K562 (cell line): ENCODE measurements around the gene SPTBN4. TPM values are rescaled to one million over a fixed set of nuclear protein-coding genes. Genes with fewer than 3 reads are reported as not detected.

Source experiments
- ARHGAP35 ChIP-seq: fragments of 450-650 bp; IDR thresholded peaks from 2 replicates; pipeline ENCODE4 v1.6.1; 2018; ENCODE audit not compliant: partially characterized antibody
- ARID4B ChIP-seq: sonication (generic); formaldehyde crosslinking; IDR thresholded peaks from 2 replicates; pipeline ENCODE4 v1.8.0; 2022; ENCODE audit warnings: mild to moderate bottlenecking, missing genetic modification reagents
- BCOR ChIP-seq: fragments of 450-650 bp; IDR thresholded peaks from 2 replicates; pipeline ENCODE4 v1.6.1; 2016
- CBX5 ChIP-seq: IDR thresholded peaks from 2 replicates; pipeline ENCODE4 v1.6.1; 2014; ENCODE audit warnings: low read depth, borderline replicate concordance
- EWSR1 ChIP-seq: fragments of 450-650 bp; IDR thresholded peaks from 2 replicates; pipeline ENCODE4 v1.6.1; 2018; ENCODE audit warnings: borderline replicate concordance, mild to moderate bottlenecking, low read depth, moderate library complexity; ENCODE audit not compliant: partially characterized antibody
- FOS ChIP-seq: IDR thresholded peaks from 3 replicates; pipeline ENCODE4 v1.6.1; 2011; ENCODE audit not compliant: insufficient read length; ENCODE audit errors: extremely low read depth
- HMGN3 ChIP-seq: IDR thresholded peaks from 2 replicates; pipeline ENCODE4 v1.6.1; 2011; ENCODE audit warnings: borderline replicate concordance, low read depth, mild to moderate bottlenecking, mixed read lengths, low read length; ENCODE audit not compliant: insufficient read length; ENCODE audit errors: extremely low read depth
- HNRNPLL ChIP-seq: fragments of 200-400 bp; formaldehyde crosslinking; IDR thresholded peaks from 2 replicates; pipeline ENCODE4 v1.6.1; 2017; ENCODE audit warnings: low read length, low read depth, mild to moderate bottlenecking; ENCODE audit not compliant: poor library complexity, severe bottlenecking
- KDM1A ChIP-seq, 2 experiments: fragments of 450-650 bp; IDR thresholded peaks; 2 replicates each; pipeline ENCODE4 v1.6.1; 2016; ENCODE audit warnings: mild to moderate bottlenecking in 2 of 2
- KDM5B ChIP-seq: fragments of 200-600 bp; sonication (generic); IDR thresholded peaks from 2 replicates; pipeline ENCODE4 v1.6.1; 2012; ENCODE audit warnings: low read depth, mild to moderate bottlenecking, moderate library complexity, low read length, control low read depth, inconsistent platforms; ENCODE audit not compliant: insufficient replicate concordance
- MCM7 ChIP-seq, 2 experiments: fragments of 450-650 bp; IDR thresholded peaks; 2 replicates each; pipeline ENCODE4 v1.6.1; 2016 to 2018
- NFRKB ChIP-seq: fragments of 450-650 bp; IDR thresholded peaks from 2 replicates; pipeline ENCODE4 v1.6.1; 2016; ENCODE audit warnings: low read depth
- NFXL1 ChIP-seq: fragments of 450-650 bp; formaldehyde crosslinking; IDR thresholded peaks from 2 replicates; pipeline ENCODE4 v1.4.0; 2021; ENCODE audit warnings: mild to moderate bottlenecking
- POLR2G ChIP-seq: fragments of 200-400 bp; formaldehyde crosslinking; IDR thresholded peaks from 2 replicates; pipeline ENCODE4 v1.6.1; 2017; ENCODE audit warnings: low read depth, mild to moderate bottlenecking, antibody characterized with exemption, low read length, moderate library complexity
- PRDM10 ChIP-seq: fragments of 450-650 bp; IDR thresholded peaks from 2 replicates; pipeline ENCODE4 v1.6.1; 2018; ENCODE audit not compliant: partially characterized antibody
- RNF2 ChIP-seq: sonication (generic); IDR thresholded peaks from 2 replicates; pipeline ENCODE4 v1.6.1; 2016
- SIN3B ChIP-seq: fragments of 450-650 bp; IDR thresholded peaks from 2 replicates; pipeline ENCODE4 v1.6.1; 2017; ENCODE audit warnings: low read depth, mild to moderate bottlenecking, moderate library complexity
- SMARCA4 ChIP-seq: fragments of 450-650 bp; IDR thresholded peaks from 2 replicates; pipeline ENCODE4 v1.6.1; 2016
- TBP ChIP-seq: optimal IDR thresholded peaks from 2 replicates; pipeline ENCODE3; 2011; ENCODE audit warnings: low read depth, low read length, improper control_type of control experiment
- WHSC1 ChIP-seq: IDR thresholded peaks from one replicate; pipeline ENCODE4 v1.6.1; 2012; ENCODE audit warnings: low read length, control low read depth, inconsistent platforms
- ZNF263 ChIP-seq: sonication (generic); formaldehyde crosslinking; IDR thresholded peaks from 2 replicates; pipeline ENCODE4 v1.8.0; 2022; ENCODE audit warnings: mild to moderate bottlenecking, missing genetic modification reagents, borderline replicate concordance
- ZSCAN29 ChIP-seq: fragments of 450-650 bp; IDR thresholded peaks from 2 replicates; pipeline ENCODE4 v1.6.1; 2017
- polyA plus RNA-seq, 8 experiments: library from polyadenylated mRNA; depleted of rRNA in 4 of 8; stranded (reverse) in 5 of 8; unstranded in 3 of 8; fragments of >200 nt; fragmentation: Nextera tagmentation in 2 of 8; fragmentation: Illumina TruSeq in 1 of 8; extraction: Ambion mirVana in 2 of 8; extraction: Trizol in 1 of 8; gene quantifications; 2 replicates each; pipeline versions ENCODE4 v1.2.1 to v1.2.3, GENCODE V29; 2011 to 2014; ENCODE audit warnings: inconsistent platforms in 1 of 8, missing spikeins in 1 of 8
- total RNA-seq, 7 experiments: library from RNA; depleted of rRNA in 6 of 7; stranded (reverse); fragments of >200 nt in 6 of 7; fragmentation: Illumina TruSeq in 2 of 7; extraction: Trizol in 2 of 7; gene quantifications; 2 replicates each; pipeline versions ENCODE4 v1.2.1 to v1.2.3, GENCODE V29; 2011 to 2021; ENCODE audit warnings: low replicate concordance in 1 of 7

The SPTBN4 gene
- total and polyA plus RNA-seq, 9 of the 15 experiments (the other 6 are each of a cell fraction or from before 2014, with no cell fraction given): 0.01 to 1.5 (median 0.86) TPM

- TF ChIP-seq HMGN3: peak; percentile 77
- TF ChIP-seq MCM7 (IDR thresholded peaks at IDR 0.05): no peak
- peak; percentile 98 for TF ChIP-seq KDM1A (IDR thresholded peaks at IDR 0.05)
- TF ChIP-seq CBX5: no peak
- peak; percentile 97 for TF ChIP-seq TBP
- peak; percentile 42; the same call in 1 of the 2 replicates for TF ChIP-seq SMARCA4
- no peak for TF ChIP-seq NFRKB
- no peak for TF ChIP-seq ZNF263 (CRISPR knock-in tag)
- TF ChIP-seq ZSCAN29: peak; percentile 50; the same call in 1 of the 2 replicates
- peak; percentile 45; the same call in 1 of the 2 replicates for TF ChIP-seq SIN3B
- no peak for TF ChIP-seq BCOR
- TF ChIP-seq FOS: peak; percentile 97
- TF ChIP-seq RNF2: peak; percentile 41; the same call in 1 of the 2 replicates
- no peak for TF ChIP-seq WHSC1
- TF ChIP-seq KDM5B: peak; percentile 99
- no peak for TF ChIP-seq ARHGAP35
- 0 out of 2 replicates have a peak, but pooled peaks have one; percentile 52 for TF ChIP-seq ARID4B (CRISPR knock-in tag)
- TF ChIP-seq EWSR1: no peak
- no peak for TF ChIP-seq NFXL1 (CRISPR knock-in tag)
- peak; percentile 76 for TF ChIP-seq HNRNPLL
- TF ChIP-seq PRDM10: peak; percentile 5
- TF ChIP-seq POLR2G: peak; percentile 100
These were observed 41.1 kb upstream of the SPTBN4 start, which contains the start of gene SERTAD1 (continued) for GRCh38 chr19:40425450-40426287.
